ENCODE results near the gene SH3RF2.
"Not testable (repeated sequence)": the region's sequence is repeated elsewhere in the genome, so short reads cannot be mapped to it uniquely, and the experiment has no call there.

DNA sequence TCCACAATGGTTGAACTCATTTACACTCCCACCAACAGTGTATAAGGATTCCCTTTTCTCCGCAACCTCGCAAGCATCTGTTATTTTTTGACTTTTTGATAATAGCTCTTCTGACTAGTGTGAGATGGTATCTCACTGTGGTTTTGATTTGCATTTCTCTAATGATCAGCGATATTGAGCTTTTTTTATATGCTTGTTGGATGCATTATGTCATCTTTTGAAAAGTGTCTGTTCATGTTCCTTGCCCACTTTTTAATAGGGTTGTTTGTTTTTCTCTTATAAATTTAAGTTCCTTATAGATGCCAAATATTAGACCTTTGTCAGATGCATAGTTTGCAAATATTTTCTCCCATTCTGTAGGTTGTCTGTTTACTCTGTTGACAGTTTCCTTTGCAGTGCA lies 17.8 kb downstream of the SH3RF2 start:
- TF ChIP-seq, protein P1, sequence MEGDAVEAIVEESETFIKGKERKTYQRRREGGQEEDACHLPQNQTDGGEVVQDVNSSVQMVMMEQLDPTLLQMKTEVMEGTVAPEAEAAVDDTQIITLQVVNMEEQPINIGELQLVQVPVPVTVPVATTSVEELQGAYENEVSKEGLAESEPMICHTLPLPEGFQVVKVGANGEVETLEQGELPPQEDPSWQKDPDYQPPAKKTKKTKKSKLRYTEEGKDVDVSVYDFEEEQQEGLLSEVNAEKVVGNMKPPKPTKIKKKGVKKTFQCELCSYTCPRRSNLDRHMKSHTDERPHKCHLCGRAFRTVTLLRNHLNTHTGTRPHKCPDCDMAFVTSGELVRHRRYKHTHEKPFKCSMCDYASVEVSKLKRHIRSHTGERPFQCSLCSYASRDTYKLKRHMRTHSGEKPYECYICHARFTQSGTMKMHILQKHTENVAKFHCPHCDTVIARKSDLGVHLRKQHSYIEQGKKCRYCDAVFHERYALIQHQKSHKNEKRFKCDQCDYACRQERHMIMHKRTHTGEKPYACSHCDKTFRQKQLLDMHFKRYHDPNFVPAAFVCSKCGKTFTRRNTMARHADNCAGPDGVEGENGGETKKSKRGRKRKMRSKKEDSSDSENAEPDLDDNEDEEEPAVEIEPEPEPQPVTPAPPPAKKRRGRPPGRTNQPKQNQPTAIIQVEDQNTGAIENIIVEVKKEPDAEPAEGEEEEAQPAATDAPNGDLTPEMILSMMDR (IDR thresholded peaks at IDR 0.05 in 4 of 5, conservative IDR thresholded peaks at IDR 0.05 in 1 of 5) = not testable (repeated sequence)
- not testable (repeated sequence) for TF ChIP-seq POLR2A (IDR thresholded peaks at IDR 0.05)
